ENCODE measurements around the gene TSPAN18.

DNA sequence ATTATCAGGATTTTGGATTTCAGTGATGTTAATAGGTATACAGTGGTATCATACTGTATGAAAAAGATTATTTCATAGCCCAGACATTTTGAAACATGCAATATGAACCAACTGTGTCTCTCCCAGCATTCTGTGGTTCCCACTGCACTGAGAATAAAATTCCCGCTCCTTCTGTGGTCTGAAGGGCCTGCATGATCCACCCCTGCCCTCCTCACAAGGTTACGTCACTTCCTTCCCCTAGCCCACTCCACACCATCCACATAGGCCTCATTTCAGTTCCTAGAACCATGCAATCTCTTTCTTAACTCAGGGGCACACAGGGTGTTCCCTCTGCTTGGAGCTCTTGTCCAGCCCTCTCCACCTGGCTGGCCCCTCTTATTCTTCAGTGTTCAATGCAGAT is 103.1 kb downstream of the TSPAN18 start:
- TF ChIP-seq, protein P1, sequence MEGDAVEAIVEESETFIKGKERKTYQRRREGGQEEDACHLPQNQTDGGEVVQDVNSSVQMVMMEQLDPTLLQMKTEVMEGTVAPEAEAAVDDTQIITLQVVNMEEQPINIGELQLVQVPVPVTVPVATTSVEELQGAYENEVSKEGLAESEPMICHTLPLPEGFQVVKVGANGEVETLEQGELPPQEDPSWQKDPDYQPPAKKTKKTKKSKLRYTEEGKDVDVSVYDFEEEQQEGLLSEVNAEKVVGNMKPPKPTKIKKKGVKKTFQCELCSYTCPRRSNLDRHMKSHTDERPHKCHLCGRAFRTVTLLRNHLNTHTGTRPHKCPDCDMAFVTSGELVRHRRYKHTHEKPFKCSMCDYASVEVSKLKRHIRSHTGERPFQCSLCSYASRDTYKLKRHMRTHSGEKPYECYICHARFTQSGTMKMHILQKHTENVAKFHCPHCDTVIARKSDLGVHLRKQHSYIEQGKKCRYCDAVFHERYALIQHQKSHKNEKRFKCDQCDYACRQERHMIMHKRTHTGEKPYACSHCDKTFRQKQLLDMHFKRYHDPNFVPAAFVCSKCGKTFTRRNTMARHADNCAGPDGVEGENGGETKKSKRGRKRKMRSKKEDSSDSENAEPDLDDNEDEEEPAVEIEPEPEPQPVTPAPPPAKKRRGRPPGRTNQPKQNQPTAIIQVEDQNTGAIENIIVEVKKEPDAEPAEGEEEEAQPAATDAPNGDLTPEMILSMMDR (IDR thresholded peaks at IDR 0.05) = no peak
- TF ChIP-seq EP300 (IDR thresholded peaks at IDR 0.05) (no peak), POLR2AphosphoS5 (IDR thresholded peaks at IDR 0.05) (no peak), POLR2A (IDR thresholded peaks at IDR 0.05) (no peak)

All from stomach (tissue), 4 donors.